HepG2 (cell line): ENCODE results near the gene GABRG3. TPM values are rescaled to one million over a fixed set of nuclear protein-coding genes. Genes with fewer than 3 reads are reported as not detected.

Source experiments
- ATAC-seq: fragments of 200-7000 bp; cut with Tn5 transposase; 3 replicates; pipeline ENCODE4 v1.9.1; 2020; ENCODE audit warnings: mild to moderate bottlenecking, moderate library complexity
- BruUV-seq: library from RNA; stranded (reverse); fragments of 400-500 nt; replicated peaks from 2 replicates; lab custom pipeline; 2021; lab: Mats Ljungman, UMichigan
- CTCF ChIA-PET: fragments of 300-600 bp; formaldehyde crosslinking; extraction: SDS; loops from one replicate; lab custom pipeline; 2021; ENCODE audit warnings: low total read pairs, inconsistent platforms, low intra/inter-chr PET ratio; lab: Yijun Ruan, JAX
- POLR2A ChIA-PET: fragments of 350-600 bp; sonication (Branson Sonifier 250); formaldehyde crosslinking; loops from one replicate; lab custom pipeline; 2020; ENCODE audit warnings: antibody characterized with exemption, inconsistent platforms; lab: Yijun Ruan, JAX
- DNase-seq: peaks from one replicate; pipeline ENCODE4 v3.0.0-alpha.2; 2015; ENCODE audit warnings: low spot score
- FAIRE-seq: peaks from 3 replicates; lab custom pipeline; 2011; peaks lifted over from hg19 to GRCh38; lab: Jason Lieb, UNC
- H2AFZ ChIP-seq: one replicate; pipeline ENCODE4 v1.6.1; 2011; ENCODE audit warnings: low read length, inconsistent platforms
- H3K27ac ChIP-seq: fragments of 300-600 bp; 3 replicates; pipeline ENCODE4 v1.8.0; 2011; ENCODE audit warnings: mixed run types, mild to moderate bottlenecking, mixed read lengths, low read length, inconsistent platforms; ENCODE audit not compliant: insufficient read depth; ENCODE audit errors: extremely low read length
- H3K27me3 ChIP-seq, 2 experiments: fragments of 200-600 bp in 1 of 2; 2 replicates in 1 of 2; 3 replicates in 1 of 2; pipeline versions ENCODE4 v1.6.0 to v1.8.0; 2011; ENCODE audit warnings: low read length in 2 of 2, mild to moderate bottlenecking in 2 of 2, moderate library complexity in 2 of 2, inconsistent platforms in 1 of 2; ENCODE audit not compliant: insufficient read depth in 2 of 2, control insufficient read depth in 1 of 2
- H3K36me3 ChIP-seq, 2 experiments: fragments of 200-600 bp in 1 of 2; replicated peaks in 1 of 2; 2 replicates in 1 of 2; 3 replicates in 1 of 2; pipeline versions ENCODE4 v1.5.1 to v1.8.0; 2011; ENCODE audit warnings: low read length in 2 of 2, inconsistent platforms in 1 of 2; ENCODE audit not compliant: insufficient read depth in 2 of 2, control insufficient read depth in 1 of 2
- H3K4me1 ChIP-seq: 2 replicates; pipeline ENCODE4 v1.5.1; 2012; ENCODE audit warnings: low read length, inconsistent platforms; ENCODE audit not compliant: insufficient read depth
- H3K4me2 ChIP-seq: 2 replicates; pipeline ENCODE4 v1.6.0; 2011; ENCODE audit warnings: low read depth, low read length, inconsistent platforms
- H3K4me3 ChIP-seq, 3 experiments: fragments of 200-600 bp in 1 of 3; sonication (generic), shearing (Covaris generic) in 1 of 3; replicated peaks in 1 of 3; 2 replicates each; pipeline ENCODE4 v1.5.1; 2011 to 2016; ENCODE audit warnings: low read length in 3 of 3, inconsistent platforms in 2 of 3, low read depth in 2 of 3, mild to moderate bottlenecking in 2 of 3, control low read depth in 1 of 3, mixed read lengths in 1 of 3; ENCODE audit not compliant: insufficient read depth in 1 of 3
- H3K79me2 ChIP-seq: one replicate; pipeline ENCODE4 v1.6.1; 2011; ENCODE audit warnings: low read length, inconsistent platforms; ENCODE audit not compliant: insufficient read depth
- H3K9ac ChIP-seq: 2 replicates; pipeline ENCODE4 v1.6.0; 2011; ENCODE audit warnings: mild to moderate bottlenecking, low read depth, low read length, inconsistent platforms; ENCODE audit not compliant: insufficient read depth
- H3K9me3 ChIP-seq: 2 replicates; pipeline ENCODE4 v1.5.1; 2012; ENCODE audit warnings: mild to moderate bottlenecking, low read length
- H4K20me1 ChIP-seq: 2 replicates; pipeline ENCODE4 v1.6.0; 2011; ENCODE audit warnings: inconsistent platforms, mild to moderate bottlenecking, low read length, moderate library complexity; ENCODE audit not compliant: insufficient read depth
- CAMTA2 ChIP-seq: sonication (generic); formaldehyde crosslinking; IDR thresholded peaks from 2 replicates; pipeline ENCODE4 v1.4.0; 2020; ENCODE audit warnings: mild to moderate bottlenecking, missing genetic modification reagents, borderline replicate concordance
- ETS1 ChIP-seq: sonication (generic); formaldehyde crosslinking; IDR thresholded peaks from 2 replicates; pipeline ENCODE4 v1.4.0; 2020; ENCODE audit warnings: missing genetic modification reagents
- GATAD1 ChIP-seq: IDR thresholded peaks from 2 replicates; pipeline ENCODE4 v1.6.1; 2016; ENCODE audit warnings: missing genetic modification reagents, missing compliant biosample characterization
- GLI4 ChIP-seq: sonication (generic); formaldehyde crosslinking; IDR thresholded peaks from 2 replicates; pipeline ENCODE4 v1.5.1; 2020; ENCODE audit warnings: missing genetic modification reagents, mild to moderate bottlenecking, moderate library complexity, borderline replicate concordance
- HNRNPH1 ChIP-seq: fragments of 200-400 bp; formaldehyde crosslinking; optimal IDR thresholded peaks from 2 replicates; pipeline ENCODE3; 2017; ENCODE audit warnings: mild to moderate bottlenecking, low read depth, low read length
- KDM4B ChIP-seq: sonication (generic); formaldehyde crosslinking; IDR thresholded peaks from 2 replicates; pipeline ENCODE4 v1.4.0; 2020; ENCODE audit warnings: missing genetic modification reagents
- KLF12 ChIP-seq: sonication (generic); formaldehyde crosslinking; IDR thresholded peaks from 2 replicates; pipeline ENCODE4 v1.4.0; 2020; ENCODE audit warnings: missing genetic modification reagents, borderline replicate concordance
- ZFYVE20 ChIP-seq: sonication (generic); formaldehyde crosslinking; IDR thresholded peaks from 2 replicates; pipeline ENCODE4 v1.8.0; 2023; ENCODE audit warnings: low read depth, mild to moderate bottlenecking, moderate library complexity, missing genetic modification reagents, borderline replicate concordance
- ZGPAT ChIP-seq: IDR thresholded peaks from 2 replicates; pipeline ENCODE4 v1.6.1; 2016; ENCODE audit warnings: mild to moderate bottlenecking
- ZKSCAN5 ChIP-seq: sonication (generic); formaldehyde crosslinking; IDR thresholded peaks from 2 replicates; pipeline ENCODE4 v1.5.1; 2020; ENCODE audit warnings: mild to moderate bottlenecking, missing genetic modification reagents
- ZNF510 ChIP-seq: sonication (generic); formaldehyde crosslinking; IDR thresholded peaks from 2 replicates; pipeline ENCODE4 v1.4.0; 2020; ENCODE audit warnings: low read depth, mild to moderate bottlenecking, missing genetic modification reagents
- ZNF530 ChIP-seq: sonication (generic); formaldehyde crosslinking; IDR thresholded peaks from 2 replicates; pipeline ENCODE4 v1.5.0; 2020; ENCODE audit warnings: low read depth, mild to moderate bottlenecking, missing genetic modification reagents
- ZNF597 ChIP-seq: sonication (generic); formaldehyde crosslinking; IDR thresholded peaks from 2 replicates; pipeline ENCODE4 v1.5.0; 2020; ENCODE audit warnings: missing genetic modification reagents
- ZNF629 ChIP-seq: sonication (generic); formaldehyde crosslinking; conservative IDR thresholded peaks from 2 replicates; pipeline ENCODE4 v1.5.0; 2020; ENCODE audit warnings: missing genetic modification reagents
- ZNF737 ChIP-seq: sonication (generic); formaldehyde crosslinking; IDR thresholded peaks from 2 replicates; pipeline ENCODE4 v1.5.0; 2020; ENCODE audit warnings: missing genetic modification reagents, mild to moderate bottlenecking, borderline replicate concordance
- ZNF775 ChIP-seq: sonication (generic); formaldehyde crosslinking; IDR thresholded peaks from 2 replicates; pipeline ENCODE4 v1.4.0; 2020; ENCODE audit warnings: missing genetic modification reagents, mild to moderate bottlenecking, moderate library complexity, borderline replicate concordance
- ZNF792 ChIP-seq: IDR thresholded peaks from 2 replicates; pipeline ENCODE4 v1.6.1; 2016
- whole genome bisulfite sequencing: methylation state at CpG from one replicate; pipeline ENCODE4 v1.1.6; 2017; ENCODE audit warnings: low lambda C conversion rate; 5-methylcytosine and 5-hydroxymethylcytosine counted together
- in situ Hi-C: cut with HindIII; loops from 2 replicates; pipeline ENCODE4 v1.10.0; 2017; ENCODE audit warnings: low pct_unique_long_range_greater_than_20kb; ENCODE audit not compliant: extremely low pct_ligation_motif_present
- intact Hi-C: fragments of 100-400 bp; cut with micrococcal nuclease; formaldehyde crosslinking; loops from one replicate; pipeline ENCODE4 v1.10.0; 2022; ENCODE audit not compliant: unreplicated experiment
- polyA plus RNA-seq, 8 experiments: library from polyadenylated mRNA; depleted of rRNA in 3 of 8; stranded (reverse) in 7 of 8; unstranded in 1 of 8; fragments of >200 nt; fragmentation: Illumina TruSeq in 4 of 8; extraction: Trizol in 4 of 8; gene quantifications; 2 replicates each; pipeline versions ENCODE4 v1.2.1 to v1.2.3, GENCODE V29; 2011 to 2016; ENCODE audit warnings: low read depth in 4 of 8, missing spikeins in 1 of 8, mixed read lengths in 1 of 8; ENCODE audit not compliant: insufficient read depth in 1 of 8
- total RNA-seq, 5 experiments: library from RNA; depleted of rRNA; stranded (reverse); fragments of >200 nt; fragmentation: Illumina TruSeq; extraction: Trizol; gene quantifications; 2 replicates each; pipeline ENCODE4 v1.2.3, GENCODE V29; 2016; ENCODE audit warnings: low read depth in 1 of 5

GABRG3 gene
- total and polyA plus RNA-seq, 2 of the 13 experiments (the other 11 are each of a cell fraction or from before 2014, with no cell fraction given) = not detected

- TF ChIP-seq ZNF530 (CRISPR knock-in tag) (no peak), HNRNPH1 (no peak), ZNF597 (no peak), ZNF737 (CRISPR knock-in tag) (no peak), ZGPAT (CRISPR knock-in tag) (no peak), GATAD1 (no peak), CAMTA2 (CRISPR knock-in tag) (no peak)
Measured at GRCh38 chr15:27464941-27465612, 494.1 kb downstream of the GABRG3 start (continued).

- no TSS peak for BruUV-seq
- DNase-seq = no peak
- Histone ChIP-seq H3K27me3 (peaks cover 0 to 2% of the 10 kb centered on the region in 2 experiments; a peak in 2 of 5 replicates), H3K36me3 (no peaks in the 10 kb centered on the region), H4K20me1 (no peaks in the 10 kb centered on the region), H3K79me2 (no peaks in the 10 kb centered on the region)
- in situ Hi-C loops = no loop called here
- TF ChIP-seq ETS1 (CRISPR knock-in tag) (no peak), GLI4 (CRISPR knock-in tag) (no peak), KDM4B (CRISPR knock-in tag) (no peak), ZFYVE20 (CRISPR knock-in tag) (no peak), ZNF629 (CRISPR knock-in tag) (no peak), KLF12 (CRISPR knock-in tag) (no peak), ZNF792 (CRISPR knock-in tag) (no peak), ZKSCAN5 (CRISPR knock-in tag) (no peak), ZNF775 (CRISPR knock-in tag) (no peak), ZNF510 (no peak)
- TF ChIP-seq, all 625 proteins: peak for 0
- intact Hi-C loops = no loop called here
- Histone ChIP-seq H3K4me1 (no peaks in the 10 kb centered on the region), H2AFZ (no peak overlapping the region), H3K4me3 (no peak overlapping the region), H3K9me3 (peaks cover 22% of the 10 kb centered on the region), H3K27ac (no peak overlapping the region), H3K9ac (no peak overlapping the region), H3K4me2 (no peak overlapping the region)
- CTCF ChIA-PET = no interaction called here
- WGBS = 0% methylated on average over 2 of the region's 2 CpGs
- no peak for FAIRE-seq
- no peak for ATAC-seq
- POLR2A ChIA-PET = no interaction called here
Measured at GRCh38 chr15:27466758-27467157, 495.8 kb downstream of the GABRG3 start.
